Hepatocyte (in vitro differentiated cells): ENCODE results near the gene TXNDC5.

Experiments used
- EZH2 ChIP-seq: fragments of 200-600 bp; sonication (generic); IDR thresholded peaks from 2 replicates; pipeline ENCODE4 v1.6.1; 2016; ENCODE audit warnings: antibody characterized with exemption, mild to moderate bottlenecking, borderline replicate concordance
- EZH2phosphoT487 ChIP-seq: fragments of 200-600 bp; sonication (generic); IDR thresholded peaks from one replicate; pipeline ENCODE4 v1.6.1; 2018; ENCODE audit warnings: antibody characterized with exemption, mild to moderate bottlenecking, low read depth, moderate library complexity; ENCODE audit not compliant: unreplicated experiment, severe bottlenecking
- TF ChIP-seq, protein P1 (sequence below): fragments of 200-600 bp; sonication (generic); IDR thresholded peaks from 2 replicates; pipeline ENCODE4 v1.5.1; 2016; ENCODE audit warnings: antibody characterized with exemption, mild to moderate bottlenecking; ENCODE audit not compliant: poor library complexity

DNA sequence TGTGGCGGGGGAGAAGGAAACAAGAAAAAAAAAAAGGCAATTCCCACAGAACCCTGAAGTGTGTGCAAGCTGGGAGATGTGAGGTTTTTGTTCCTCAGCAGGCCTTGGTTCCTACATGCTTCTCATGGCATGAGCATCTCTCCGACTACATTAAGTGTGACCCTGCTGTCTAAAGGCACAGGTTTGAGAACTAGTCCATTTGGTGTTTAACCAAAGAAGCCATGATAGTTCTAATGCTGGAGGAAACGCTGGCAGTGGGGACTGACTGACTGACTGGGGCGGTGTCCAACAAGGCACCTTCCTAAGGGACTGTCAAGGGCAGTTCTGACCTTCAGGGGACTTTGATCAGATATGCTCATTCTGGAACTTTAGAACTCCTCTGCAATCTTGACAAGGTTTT is 3.8 kb downstream of the TXNDC5 start:
- TF ChIP-seq EZH2 (no peak), EZH2phosphoT487 (no peak)
- TF ChIP-seq, protein P1, sequence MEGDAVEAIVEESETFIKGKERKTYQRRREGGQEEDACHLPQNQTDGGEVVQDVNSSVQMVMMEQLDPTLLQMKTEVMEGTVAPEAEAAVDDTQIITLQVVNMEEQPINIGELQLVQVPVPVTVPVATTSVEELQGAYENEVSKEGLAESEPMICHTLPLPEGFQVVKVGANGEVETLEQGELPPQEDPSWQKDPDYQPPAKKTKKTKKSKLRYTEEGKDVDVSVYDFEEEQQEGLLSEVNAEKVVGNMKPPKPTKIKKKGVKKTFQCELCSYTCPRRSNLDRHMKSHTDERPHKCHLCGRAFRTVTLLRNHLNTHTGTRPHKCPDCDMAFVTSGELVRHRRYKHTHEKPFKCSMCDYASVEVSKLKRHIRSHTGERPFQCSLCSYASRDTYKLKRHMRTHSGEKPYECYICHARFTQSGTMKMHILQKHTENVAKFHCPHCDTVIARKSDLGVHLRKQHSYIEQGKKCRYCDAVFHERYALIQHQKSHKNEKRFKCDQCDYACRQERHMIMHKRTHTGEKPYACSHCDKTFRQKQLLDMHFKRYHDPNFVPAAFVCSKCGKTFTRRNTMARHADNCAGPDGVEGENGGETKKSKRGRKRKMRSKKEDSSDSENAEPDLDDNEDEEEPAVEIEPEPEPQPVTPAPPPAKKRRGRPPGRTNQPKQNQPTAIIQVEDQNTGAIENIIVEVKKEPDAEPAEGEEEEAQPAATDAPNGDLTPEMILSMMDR = no peak
